Neural cell (in vitro differentiated cells): ENCODE data around the gene EGFL8. TPM values are rescaled to one million over a fixed set of nuclear protein-coding genes. Genes with fewer than 3 reads are reported as not detected.

Experiments used
- H2AFZ ChIP-seq: fragments of 200-600, 300-800 bp; sonication (generic), shearing (Covaris generic); 2 replicates; pipeline ENCODE4 v1.6.0; 2014; ENCODE audit warnings: low read depth, mild to moderate bottlenecking, antibody characterized with exemption, low read length, moderate library complexity
- H3F3A ChIP-seq: fragments of 200-600 bp; shearing (Covaris generic); 2 replicates; pipeline ENCODE4 v1.6.1; 2016; ENCODE audit warnings: mild to moderate bottlenecking, moderate library complexity, mixed read lengths, antibody characterized with exemption, low read length; ENCODE audit not compliant: insufficient read depth, poor library complexity, severe bottlenecking
- H3K27ac ChIP-seq: fragments of 200-600, 300-800 bp; sonication (generic), shearing (Covaris generic); 2 replicates; pipeline ENCODE4 v1.5.1; 2014; ENCODE audit warnings: mild to moderate bottlenecking, low read length, moderate library complexity
- H3K27me3 ChIP-seq: fragments of 300-800, 200-600 bp; sonication (generic), shearing (Covaris generic); 2 replicates; pipeline ENCODE4 v1.6.0; 2014; ENCODE audit warnings: mild to moderate bottlenecking, low read depth, low read length, moderate library complexity; ENCODE audit not compliant: insufficient read depth
- H3K36me3 ChIP-seq: fragments of 300-800, 200-600 bp; sonication (generic), shearing (Covaris generic); 2 replicates; pipeline ENCODE4 v1.5.1; 2014; ENCODE audit warnings: mild to moderate bottlenecking, antibody characterized with exemption, low read length, moderate library complexity; ENCODE audit not compliant: insufficient read depth
- H3K4me2 ChIP-seq: fragments of 300-800, 200-600 bp; sonication (generic), shearing (Covaris generic); 2 replicates; pipeline ENCODE4 v1.6.0; 2014; ENCODE audit warnings: mild to moderate bottlenecking, low read length
- H3K4me3 ChIP-seq: fragments of 300-800, 200-600 bp; sonication (generic), shearing (Covaris generic); 2 replicates; pipeline ENCODE4 v1.5.1; 2014; ENCODE audit warnings: mild to moderate bottlenecking, low read length, moderate library complexity
- H3K79me2 ChIP-seq: fragments of 200-600 bp; shearing (Covaris generic); replicated peaks from 2 replicates; pipeline ENCODE4 v1.6.0; 2014; ENCODE audit warnings: mild to moderate bottlenecking, low read length, moderate library complexity; ENCODE audit not compliant: insufficient read depth
- H3K9ac ChIP-seq: fragments of 300-800, 200-600 bp; sonication (generic), shearing (Covaris generic); 2 replicates; pipeline ENCODE4 v1.6.1; 2016; ENCODE audit warnings: mild to moderate bottlenecking, low read length, mixed read lengths
- H3K9me2 ChIP-seq: fragments of 200-600 bp; shearing (Covaris generic); 2 replicates; pipeline ENCODE4 v1.6.1; 2016; ENCODE audit warnings: mild to moderate bottlenecking, low read length, mixed read lengths; ENCODE audit not compliant: insufficient read depth
- H3K9me3 ChIP-seq: fragments of 200-600, 300-800 bp; sonication (generic), shearing (Covaris generic); 2 replicates; pipeline ENCODE4 v1.6.1; 2016; ENCODE audit warnings: mild to moderate bottlenecking, mixed run types, low read length, moderate library complexity, mixed read lengths
- H4K20me1 ChIP-seq: fragments of 200-600 bp; shearing (Covaris generic); 2 replicates; pipeline ENCODE4 v1.6.1; 2016; ENCODE audit warnings: mild to moderate bottlenecking, mixed run types; ENCODE audit not compliant: insufficient read depth
- EP300 ChIP-seq: fragments of 450-650 bp; conservative IDR thresholded peaks from 2 replicates; pipeline ENCODE4 v1.6.1; 2014; ENCODE audit warnings: antibody characterized with exemption, mild to moderate bottlenecking, moderate library complexity; ENCODE audit not compliant: poor library complexity, severe bottlenecking
- EZH2 ChIP-seq: fragments of 200-600, 300-800 bp; shearing (Covaris generic), sonication (generic); IDR thresholded peaks from 2 replicates; pipeline ENCODE4 v1.6.1; 2014; ENCODE audit warnings: antibody characterized with exemption, low read length, borderline replicate concordance, mild to moderate bottlenecking; ENCODE audit not compliant: insufficient read depth, poor library complexity, severe bottlenecking
- MXI1 ChIP-seq: fragments of 450-650 bp; conservative IDR thresholded peaks from 2 replicates; pipeline ENCODE4 v1.6.1; 2014; ENCODE audit warnings: antibody characterized with exemption, mild to moderate bottlenecking; ENCODE audit not compliant: poor library complexity, severe bottlenecking
- POLR2AphosphoS5 ChIP-seq: IDR thresholded peaks from 2 replicates; pipeline ENCODE4 v1.6.1; 2012
- RAD21 ChIP-seq: fragments of 450-650 bp; conservative IDR thresholded peaks from 2 replicates; pipeline ENCODE4 v1.6.1; 2014; ENCODE audit warnings: antibody characterized with exemption, mild to moderate bottlenecking, moderate library complexity
- SMC3 ChIP-seq: fragments of 450-650 bp; conservative IDR thresholded peaks from 2 replicates; pipeline ENCODE4 v1.6.1; 2014; ENCODE audit warnings: antibody characterized with exemption, mild to moderate bottlenecking, moderate library complexity; ENCODE audit not compliant: poor library complexity
- TAF1 ChIP-seq: IDR thresholded peaks from 2 replicates; pipeline ENCODE4 v1.6.1; 2012; ENCODE audit warnings: low read depth
- polyA plus RNA-seq: library from polyadenylated mRNA; depleted of rRNA; stranded (reverse); fragments of >200 nt; gene quantifications from 2 replicates; pipeline ENCODE4 v1.2.3, GENCODE V29; 2014
- TF ChIP-seq, protein P1 (sequence below): fragments of 450-650 bp; IDR thresholded peaks from 2 replicates; pipeline ENCODE4 v1.5.1; 2014; ENCODE audit warnings: antibody characterized with exemption, mild to moderate bottlenecking, moderate library complexity; ENCODE audit not compliant: poor library complexity, severe bottlenecking
- TF ChIP-seq, protein P2 (sequence below): IDR thresholded peaks from 2 replicates; pipeline ENCODE4 v1.6.1; 2012; ENCODE audit warnings: borderline replicate concordance

Gene EGFL8
- polyA plus RNA-seq, 1 donor from 2014 or later, result 22.4 TPM

DNA sequence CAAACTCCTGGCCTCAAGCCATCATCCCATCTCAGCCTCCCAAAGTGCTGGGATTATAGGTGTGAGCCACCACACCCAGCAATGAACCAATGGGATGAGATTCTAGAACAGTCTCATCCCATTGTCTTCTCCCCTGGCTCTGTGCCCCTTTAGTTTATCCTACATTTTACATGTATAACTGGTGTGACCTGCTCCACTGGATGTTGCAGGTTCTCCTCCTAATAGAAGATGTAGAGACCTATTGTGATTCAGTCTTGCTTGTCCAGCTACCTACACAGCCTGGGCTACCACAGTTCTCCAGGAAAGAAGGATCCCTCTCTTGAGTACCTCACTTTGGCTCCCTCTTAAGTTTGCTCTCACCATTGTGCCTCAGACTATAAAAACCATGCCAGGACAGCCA, 32.3 kb upstream of the EGFL8 start:
- H3K4me2 ChIP-seq, result no peak overlapping the region
- H3K36me3 ChIP-seq, result no peaks in the 10 kb centered on the region
- H3K79me2 ChIP-seq, result peaks cover 16% of the 10 kb centered on the region
- TF ChIP-seq EZH2 (no peak), EP300 (no peak), POLR2AphosphoS5 (no peak), RAD21 (no peak), TAF1 (no peak), MXI1 (no peak), SMC3 (no peak)
- TF ChIP-seq, protein P1, sequence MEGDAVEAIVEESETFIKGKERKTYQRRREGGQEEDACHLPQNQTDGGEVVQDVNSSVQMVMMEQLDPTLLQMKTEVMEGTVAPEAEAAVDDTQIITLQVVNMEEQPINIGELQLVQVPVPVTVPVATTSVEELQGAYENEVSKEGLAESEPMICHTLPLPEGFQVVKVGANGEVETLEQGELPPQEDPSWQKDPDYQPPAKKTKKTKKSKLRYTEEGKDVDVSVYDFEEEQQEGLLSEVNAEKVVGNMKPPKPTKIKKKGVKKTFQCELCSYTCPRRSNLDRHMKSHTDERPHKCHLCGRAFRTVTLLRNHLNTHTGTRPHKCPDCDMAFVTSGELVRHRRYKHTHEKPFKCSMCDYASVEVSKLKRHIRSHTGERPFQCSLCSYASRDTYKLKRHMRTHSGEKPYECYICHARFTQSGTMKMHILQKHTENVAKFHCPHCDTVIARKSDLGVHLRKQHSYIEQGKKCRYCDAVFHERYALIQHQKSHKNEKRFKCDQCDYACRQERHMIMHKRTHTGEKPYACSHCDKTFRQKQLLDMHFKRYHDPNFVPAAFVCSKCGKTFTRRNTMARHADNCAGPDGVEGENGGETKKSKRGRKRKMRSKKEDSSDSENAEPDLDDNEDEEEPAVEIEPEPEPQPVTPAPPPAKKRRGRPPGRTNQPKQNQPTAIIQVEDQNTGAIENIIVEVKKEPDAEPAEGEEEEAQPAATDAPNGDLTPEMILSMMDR, result no peak
- TF ChIP-seq, protein P2, sequence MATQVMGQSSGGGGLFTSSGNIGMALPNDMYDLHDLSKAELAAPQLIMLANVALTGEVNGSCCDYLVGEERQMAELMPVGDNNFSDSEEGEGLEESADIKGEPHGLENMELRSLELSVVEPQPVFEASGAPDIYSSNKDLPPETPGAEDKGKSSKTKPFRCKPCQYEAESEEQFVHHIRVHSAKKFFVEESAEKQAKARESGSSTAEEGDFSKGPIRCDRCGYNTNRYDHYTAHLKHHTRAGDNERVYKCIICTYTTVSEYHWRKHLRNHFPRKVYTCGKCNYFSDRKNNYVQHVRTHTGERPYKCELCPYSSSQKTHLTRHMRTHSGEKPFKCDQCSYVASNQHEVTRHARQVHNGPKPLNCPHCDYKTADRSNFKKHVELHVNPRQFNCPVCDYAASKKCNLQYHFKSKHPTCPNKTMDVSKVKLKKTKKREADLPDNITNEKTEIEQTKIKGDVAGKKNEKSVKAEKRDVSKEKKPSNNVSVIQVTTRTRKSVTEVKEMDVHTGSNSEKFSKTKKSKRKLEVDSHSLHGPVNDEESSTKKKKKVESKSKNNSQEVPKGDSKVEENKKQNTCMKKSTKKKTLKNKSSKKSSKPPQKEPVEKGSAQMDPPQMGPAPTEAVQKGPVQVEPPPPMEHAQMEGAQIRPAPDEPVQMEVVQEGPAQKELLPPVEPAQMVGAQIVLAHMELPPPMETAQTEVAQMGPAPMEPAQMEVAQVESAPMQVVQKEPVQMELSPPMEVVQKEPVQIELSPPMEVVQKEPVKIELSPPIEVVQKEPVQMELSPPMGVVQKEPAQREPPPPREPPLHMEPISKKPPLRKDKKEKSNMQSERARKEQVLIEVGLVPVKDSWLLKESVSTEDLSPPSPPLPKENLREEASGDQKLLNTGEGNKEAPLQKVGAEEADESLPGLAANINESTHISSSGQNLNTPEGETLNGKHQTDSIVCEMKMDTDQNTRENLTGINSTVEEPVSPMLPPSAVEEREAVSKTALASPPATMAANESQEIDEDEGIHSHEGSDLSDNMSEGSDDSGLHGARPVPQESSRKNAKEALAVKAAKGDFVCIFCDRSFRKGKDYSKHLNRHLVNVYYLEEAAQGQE, result no peak
- no peak overlapping the region for H3K9ac ChIP-seq
- no peak overlapping the region for H3K4me3 ChIP-seq
- no peaks in the 10 kb centered on the region for H4K20me1 ChIP-seq
- no peaks in the 10 kb centered on the region for H3K9me3 ChIP-seq
- H3K27ac ChIP-seq, result no peak overlapping the region
- no peaks in the 10 kb centered on the region for H3K9me2 ChIP-seq
- no peaks in the 10 kb centered on the region for H3K27me3 ChIP-seq
- H2AFZ ChIP-seq, result no peak overlapping the region
- H3F3A ChIP-seq, result no peaks in the 10 kb centered on the region

- no peak overlapping the region for H2AFZ ChIP-seq
- H3F3A ChIP-seq, result no peaks in the 10 kb centered on the region
Measured at GRCh38 chr6:32133786-32134185, 30.6 kb upstream of the EGFL8 start.

More at GRCh38 chr6:32133786-32134185, 30.6 kb upstream of the EGFL8 start:
- Histone ChIP-seq H3K36me3 (no peaks in the 10 kb centered on the region), H3K9ac (no peak overlapping the region), H3K27me3 (no peaks in the 10 kb centered on the region), H3K4me3 (no peak overlapping the region), H3K79me2 (peaks cover 11% of the 10 kb centered on the region), H3K4me2 (no peak overlapping the region), H3K27ac (no peak overlapping the region), H4K20me1 (no peaks in the 10 kb centered on the region), H3K9me3 (no peaks in the 10 kb centered on the region), H3K9me2 (no peaks in the 10 kb centered on the region)
- no peak for TF ChIP-seq TAF1
- TF ChIP-seq SMC3, result no peak
- no peak for TF ChIP-seq RAD21
- no peak for TF ChIP-seq EZH2
- TF ChIP-seq POLR2AphosphoS5, result no peak
- no peak for TF ChIP-seq EP300
- TF ChIP-seq, protein P1, result no peak
- TF ChIP-seq, protein P2, result no peak
- TF ChIP-seq MXI1, result no peak
